Transverse colon (tissue), 4 donors: ENCODE results near the gene DENND1A. TPM values are rescaled to one million over a fixed set of nuclear protein-coding genes. Genes with fewer than 3 reads are reported as not detected.

Experiments used
- DNase-seq: peaks from one replicate; pipeline ENCODE4 v3.0.0-alpha.2; 2019
- H3K27ac ChIP-seq, 4 donors: fragments of 200-600 bp; sonication (generic); 2 replicates each; pipeline ENCODE4 v1.5.1; 2016 to 2018; ENCODE audit warnings: inconsistent platforms in 4 of 4
- H3K27me3 ChIP-seq: fragments of 200-600 bp; sonication (generic); 2 replicates; pipeline ENCODE4 v1.5.1; 2017; ENCODE audit warnings: inconsistent platforms
- H3K36me3 ChIP-seq, 4 donors: fragments of 200-600 bp; sonication (generic); 2 replicates each; pipeline ENCODE4 v1.5.1; 2017 to 2019; ENCODE audit warnings: inconsistent platforms in 4 of 4
- H3K4me1 ChIP-seq, 4 donors: fragments of 200-600 bp; sonication (generic); 2 replicates each; pipeline ENCODE4 v1.5.1; 2017 to 2020; ENCODE audit warnings: inconsistent platforms in 4 of 4
- H3K4me3 ChIP-seq, 4 donors: fragments of 200-600 bp; sonication (generic); 1 replicate in 1 of 4; 2 replicates in 3 of 4; pipeline versions ENCODE4 v1.5.1 to v1.6.1; 2017 to 2019; ENCODE audit warnings: inconsistent platforms in 4 of 4
- H3K9me3 ChIP-seq, 2 donors: fragments of 200-600 bp; sonication (generic); 2 replicates each; pipeline ENCODE4 v1.5.1; 2017 to 2019; ENCODE audit warnings: inconsistent platforms in 2 of 2
- EP300 ChIP-seq: sonication (generic); formaldehyde crosslinking; IDR thresholded peaks from one replicate; pipeline ENCODE4 v1.6.1; 2017; ENCODE audit warnings: antibody characterized with exemption, low read depth
- POLR2A ChIP-seq: fragments of 450-650 bp; IDR thresholded peaks from one replicate; pipeline ENCODE4 v1.6.1; 2016; ENCODE audit warnings: antibody characterized with exemption, mild to moderate bottlenecking, moderate library complexity
- POLR2AphosphoS5 ChIP-seq, 3 donors: sonication (generic); formaldehyde crosslinking; IDR thresholded peaks; one replicate each; pipeline ENCODE4 v1.6.1; 2016; ENCODE audit warnings: antibody characterized with exemption in 3 of 3
- WGBS, 2 donors: methylation state at CpG; one replicate each; pipeline ENCODE4 v1.1.5; 2018; ENCODE audit warnings: low coverage in 1 of 2; 5-methylcytosine and 5-hydroxymethylcytosine counted together
- in situ Hi-C, 4 donors: fragments of 200-750 bp; cut with MboI; loops; one replicate each; pipeline versions ENCODE4 v1.15.0 to v1.15.1; 2017; ENCODE audit warnings: low sequenced_read_pairs in 3 of 4, low pct_ligation_motif_present in 1 of 4, low pct_unique_long_range_greater_than_20kb in 1 of 4
- intact Hi-C: fragments of 100-400 bp; cut with DNase I; formaldehyde crosslinking; loops from one replicate; pipeline ENCODE4 v1.15.1; 2023; ENCODE audit warnings: low total_unique reads
- total RNA-seq, 4 donors: library from RNA; depleted of rRNA; stranded (reverse); fragments of >200 nt; gene quantifications; one replicate each; pipeline ENCODE4 v1.1.0, GENCODE V29; 2016
- TF ChIP-seq, protein P1 (sequence below), 5 experiments: fragments of 200-600 bp in 3 of 5; fragments of 450-650 bp in 2 of 5; sonication (generic) in 3 of 5; IDR thresholded peaks; 1 replicate in 2 of 5; 2 replicates in 3 of 5; pipeline ENCODE4 v1.5.1; 2016 to 2017; ENCODE audit warnings: antibody characterized with exemption in 5 of 5, inconsistent platforms in 3 of 5, mild to moderate bottlenecking in 2 of 5, moderate library complexity in 1 of 5

DENND1A gene
- total RNA-seq, 4 donors from 2014 or later = 12.5 to 78.6 (median 40.0) TPM

DNA sequence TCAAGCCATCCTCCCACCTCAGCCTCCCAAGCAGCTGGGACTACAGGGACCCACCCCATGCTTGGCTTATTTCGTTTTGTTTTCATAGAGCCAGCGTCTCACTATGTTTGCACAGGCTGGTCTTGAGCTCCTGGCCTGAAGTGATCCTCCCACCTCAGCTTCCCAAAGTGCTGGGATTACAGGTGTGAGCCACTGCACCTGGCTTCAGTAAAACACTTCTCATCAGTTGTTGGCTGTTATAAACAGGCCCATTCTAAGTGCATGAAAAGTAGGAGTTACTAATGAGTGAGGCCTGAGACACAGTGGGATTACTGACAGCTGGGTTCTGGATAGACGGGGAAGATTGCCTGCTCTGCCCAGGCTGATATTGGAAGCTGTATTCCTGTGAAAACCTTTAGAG is 570.4 kb downstream of the DENND1A start:
- Histone ChIP-seq H3K9me3 (no peaks in the 10 kb centered on the region), H3K4me1 (peaks cover 3 to 39% (median 21%) of the 10 kb centered on the region in 4 donors), H3K36me3 (no peaks in the 10 kb centered on the region), H3K27ac (peak overlapping the region; percentile 28 to 64 (median 48)), H3K4me3 (no peak overlapping the region), H3K27me3 (no peaks in the 10 kb centered on the region)
- WGBS, 2 donors = 26 to 55% methylated on average over 2 to 3 of the region's 3 CpGs
- DNase-seq = no peak
- intact Hi-C loops (loop anchor here (10.0 kb wide), 1 partner anchor 245 kb away; no protein-coding TSS in a partner anchor), in situ Hi-C loops (loop anchor here in 1 of 4 donors (10.0 kb wide), 1 partner anchor 275 kb away; no protein-coding TSS in a partner anchor)
- TF ChIP-seq POLR2AphosphoS5 (IDR thresholded peaks at IDR 0.05) = no peak
- TF ChIP-seq, protein P1, sequence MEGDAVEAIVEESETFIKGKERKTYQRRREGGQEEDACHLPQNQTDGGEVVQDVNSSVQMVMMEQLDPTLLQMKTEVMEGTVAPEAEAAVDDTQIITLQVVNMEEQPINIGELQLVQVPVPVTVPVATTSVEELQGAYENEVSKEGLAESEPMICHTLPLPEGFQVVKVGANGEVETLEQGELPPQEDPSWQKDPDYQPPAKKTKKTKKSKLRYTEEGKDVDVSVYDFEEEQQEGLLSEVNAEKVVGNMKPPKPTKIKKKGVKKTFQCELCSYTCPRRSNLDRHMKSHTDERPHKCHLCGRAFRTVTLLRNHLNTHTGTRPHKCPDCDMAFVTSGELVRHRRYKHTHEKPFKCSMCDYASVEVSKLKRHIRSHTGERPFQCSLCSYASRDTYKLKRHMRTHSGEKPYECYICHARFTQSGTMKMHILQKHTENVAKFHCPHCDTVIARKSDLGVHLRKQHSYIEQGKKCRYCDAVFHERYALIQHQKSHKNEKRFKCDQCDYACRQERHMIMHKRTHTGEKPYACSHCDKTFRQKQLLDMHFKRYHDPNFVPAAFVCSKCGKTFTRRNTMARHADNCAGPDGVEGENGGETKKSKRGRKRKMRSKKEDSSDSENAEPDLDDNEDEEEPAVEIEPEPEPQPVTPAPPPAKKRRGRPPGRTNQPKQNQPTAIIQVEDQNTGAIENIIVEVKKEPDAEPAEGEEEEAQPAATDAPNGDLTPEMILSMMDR (IDR thresholded peaks at IDR 0.05) = no peak
- TF ChIP-seq POLR2A = no peak
- TF ChIP-seq EP300 = no peak

DNA sequence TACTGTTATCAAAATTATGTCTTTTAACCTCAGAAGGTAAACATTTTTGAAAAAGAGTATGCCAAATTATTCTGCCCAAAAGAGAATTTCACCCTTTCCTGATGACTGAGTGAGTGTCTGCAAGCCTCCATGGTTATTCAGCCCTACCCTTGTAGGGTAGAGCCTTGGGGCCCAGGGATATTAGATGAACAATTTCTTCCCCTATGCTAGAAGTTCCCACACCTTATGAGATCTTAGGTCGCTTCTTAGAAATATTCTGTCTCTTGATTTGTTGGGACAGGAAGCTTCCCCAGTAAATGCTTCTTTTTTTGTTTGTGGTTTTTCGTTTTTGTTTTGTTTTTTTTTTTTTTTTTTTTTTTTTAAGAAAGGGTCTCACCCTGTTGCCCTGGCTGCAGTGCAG is 570.8 kb downstream of the DENND1A start:
- TF ChIP-seq, protein P1 (IDR thresholded peaks at IDR 0.05) = no peak
- TF ChIP-seq POLR2A = no peak
- TF ChIP-seq POLR2AphosphoS5 (IDR thresholded peaks at IDR 0.05) = no peak
- no peak for TF ChIP-seq EP300
- Histone ChIP-seq H3K4me3 (no peak overlapping the region), H3K36me3 (no peaks in the 10 kb centered on the region), H3K27ac (peak overlapping the region in 3 of 4 donors; percentile 45 to 64 (median 52)), H3K9me3 (no peaks in the 10 kb centered on the region), H3K27me3 (no peaks in the 10 kb centered on the region), H3K4me1 (peaks cover 3 to 42% (median 22%) of the 10 kb centered on the region in 4 donors)
- intact Hi-C loops (loop anchor here (10.0 kb wide), 1 partner anchor 244 kb away; no protein-coding TSS in a partner anchor), in situ Hi-C loops (loop anchor here in 1 of 4 donors (10.0 kb wide), 1 partner anchor 274 kb away; no protein-coding TSS in a partner anchor)
- 36% methylated on average over 2 of the region's 2 CpGs; no CpG with 5 or more reads in 1 of the 2 donors for WGBS, 2 donors
- DNase-seq = no peak

DNA sequence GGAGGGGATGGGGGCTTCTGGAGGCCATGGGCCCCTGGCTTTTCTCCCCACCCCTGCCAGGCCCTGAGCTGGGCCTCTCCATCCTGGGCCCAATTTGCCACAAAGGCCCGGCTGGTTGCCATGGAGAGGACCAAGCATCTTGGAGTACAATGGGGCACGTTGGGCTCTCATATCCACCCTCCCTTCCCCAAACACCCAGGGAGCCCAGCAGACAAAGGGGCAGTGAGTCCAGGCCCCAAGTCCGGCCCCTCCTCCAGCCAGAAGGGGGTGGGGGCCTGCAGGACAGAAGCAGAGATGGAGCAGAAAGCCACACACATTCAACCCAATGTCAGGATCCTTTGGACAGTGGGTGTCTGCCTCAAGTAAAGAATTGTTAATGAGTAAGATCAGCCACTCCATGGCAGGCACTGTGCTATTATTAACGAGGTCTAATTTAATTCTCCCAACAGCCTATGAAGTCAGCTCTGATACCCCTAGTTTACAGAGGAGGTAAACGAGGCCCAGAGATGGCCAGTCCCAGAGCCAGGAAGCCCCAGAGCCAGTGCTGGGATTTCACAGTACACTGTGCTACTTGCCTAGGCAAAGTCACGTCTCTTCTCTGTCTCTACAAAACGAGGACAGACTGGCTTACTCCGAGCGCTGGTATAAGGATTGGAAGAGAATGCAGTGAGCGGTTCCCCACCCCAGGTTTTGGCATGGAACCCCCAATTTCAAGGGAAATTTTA is 571.6 kb downstream of the DENND1A start:
- DNase-seq = no peak
- intact Hi-C loops (loop anchor here (10.0 kb wide), 1 partner anchor 244 kb away; no protein-coding TSS in a partner anchor), in situ Hi-C loops (loop anchor here in 1 of 4 donors (10.0 kb wide), 1 partner anchor 274 kb away; no protein-coding TSS in a partner anchor)
- TF ChIP-seq POLR2AphosphoS5 (IDR thresholded peaks at IDR 0.05) (no peak), POLR2A (no peak), EP300 (no peak)
- TF ChIP-seq, protein P1 (IDR thresholded peaks at IDR 0.05) = no peak
- no peak overlapping the region for H3K27ac ChIP-seq
- no peaks in the 10 kb centered on the region for H3K9me3 ChIP-seq
- no peaks in the 10 kb centered on the region for H3K36me3 ChIP-seq
- H3K4me1 ChIP-seq = peaks cover 3 to 46% (median 22%) of the 10 kb centered on the region in 4 donors
- H3K4me3 ChIP-seq = no peak overlapping the region
- WGBS, 2 donors = 81% methylated on average over 10 of the region's 10 CpGs; no CpG with 5 or more reads in 1 of the 2 donors
- no peaks in the 10 kb centered on the region for H3K27me3 ChIP-seq

DNA sequence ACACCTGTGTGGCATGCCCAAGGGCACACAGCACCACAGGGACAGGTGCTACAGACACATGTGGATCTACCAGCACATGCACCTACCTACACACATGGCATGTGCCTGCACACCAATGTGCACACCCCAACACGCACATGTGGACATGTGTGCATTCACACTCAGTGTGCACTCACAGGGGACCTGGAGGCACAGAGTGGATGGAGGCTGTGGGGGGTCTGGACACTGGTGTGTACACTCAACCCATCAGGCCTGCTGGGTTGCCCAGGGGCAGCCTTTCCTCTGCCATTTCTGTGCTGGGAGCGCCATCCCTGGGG is 572.2 kb downstream of the DENND1A start:
- no peak for DNase-seq
- in situ Hi-C loops = loop anchor here in 1 of 4 donors (10.0 kb wide), 1 partner anchor 273 kb away; no protein-coding TSS in a partner anchor
- no peaks in the 10 kb centered on the region for H3K9me3 ChIP-seq
- H3K27me3 ChIP-seq = no peaks in the 10 kb centered on the region
- peaks cover 3 to 46% (median 22%) of the 10 kb centered on the region in 4 donors for H3K4me1 ChIP-seq
- no peaks in the 10 kb centered on the region for H3K36me3 ChIP-seq
- intact Hi-C loops = loop anchor here (10.0 kb wide), 1 partner anchor 243 kb away; no protein-coding TSS in a partner anchor
- TF ChIP-seq POLR2A (no peak), POLR2AphosphoS5 (IDR thresholded peaks at IDR 0.05) (no peak), EP300 (no peak)
- TF ChIP-seq, protein P1 (IDR thresholded peaks at IDR 0.05) = no peak
- H3K27ac ChIP-seq = no peak overlapping the region
- H3K4me3 ChIP-seq = no peak overlapping the region
- WGBS, 2 donors = 91% methylated on average over 2 of the region's 2 CpGs; no CpG with 5 or more reads in 1 of the 2 donors
